AG09319 (cell line): Measurements from ENCODE around the gene SORBS2.

Experiments
- DNase-seq: peaks from one replicate; pipeline ENCODE4 v3.0.0-alpha.2; 2010; ENCODE audit warnings: low read depth; ENCODE audit errors: extremely low read depth
- TF ChIP-seq, protein P1 (sequence below): IDR thresholded peaks from 2 replicates; pipeline ENCODE4 v1.5.1; 2011; ENCODE audit warnings: low read depth, mild to moderate bottlenecking, inconsistent platforms, low read length, moderate library complexity

The SORBS2 gene

DNA sequence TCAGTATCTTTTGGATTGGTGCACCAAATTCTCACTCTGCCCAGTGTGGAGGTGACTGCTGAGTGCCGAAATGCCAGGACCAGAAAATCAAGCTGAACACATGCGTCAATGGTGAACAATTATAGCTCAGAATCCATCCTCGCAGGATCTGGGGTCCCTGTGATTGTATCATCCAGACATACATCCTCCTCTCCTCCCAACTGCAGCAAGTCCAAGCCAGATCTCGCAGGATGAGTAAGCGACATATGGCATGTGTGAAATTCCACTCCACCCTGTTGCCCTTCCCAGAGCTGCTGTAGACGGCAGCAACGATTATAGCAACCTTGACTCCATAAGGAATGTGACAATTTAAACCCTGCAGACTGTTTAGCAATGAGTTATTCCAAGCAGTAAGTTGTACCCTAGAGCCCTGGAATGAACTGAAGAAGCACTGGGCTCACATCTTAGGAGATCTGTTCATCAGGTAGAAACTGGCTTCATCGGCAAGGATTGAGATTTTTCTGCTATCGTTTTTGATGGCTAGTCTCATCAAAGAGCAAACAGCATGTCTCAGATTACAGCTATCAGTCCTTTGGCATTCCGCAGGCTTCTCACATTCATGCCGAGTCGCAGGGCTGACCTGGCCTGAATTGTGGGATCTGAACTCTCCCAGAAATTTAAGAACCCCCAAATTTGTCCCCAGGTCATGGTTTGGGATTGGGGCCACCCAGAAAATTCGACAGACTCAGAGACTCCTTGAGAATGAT, 35.5 kb upstream of the SORBS2 start:
- peak; percentile 16 for DNase-seq

DNA sequence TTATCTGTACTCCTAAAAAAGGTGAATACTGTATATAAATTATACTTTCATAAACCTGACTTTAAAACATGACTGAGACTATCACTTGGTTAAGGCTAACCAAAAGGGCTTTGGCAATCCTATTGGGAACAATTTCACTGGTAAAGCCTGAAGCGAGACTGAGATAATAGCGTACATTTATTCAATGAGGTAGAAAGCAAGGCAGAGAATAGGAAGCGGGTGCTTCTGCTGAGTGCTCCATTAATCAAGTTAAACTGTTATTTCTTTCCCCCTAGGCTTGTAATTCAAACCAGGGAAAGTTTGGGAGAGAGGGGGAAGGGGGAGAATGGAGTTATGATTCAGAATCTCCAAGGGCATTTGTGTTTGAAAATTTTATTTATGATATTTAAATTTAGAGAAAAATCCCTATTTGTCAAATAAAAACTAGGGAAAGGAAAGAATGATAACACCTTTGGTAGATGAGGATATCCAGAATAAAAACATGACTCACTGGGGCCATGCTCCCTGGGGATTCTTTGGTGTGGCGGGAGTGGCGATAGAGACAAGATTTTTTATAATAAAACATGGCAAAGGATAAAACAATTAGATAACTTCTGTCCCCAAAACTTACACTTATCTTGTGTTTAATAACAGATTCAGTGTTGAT, 34.6 kb upstream of the SORBS2 start:
- TF ChIP-seq, protein P1, sequence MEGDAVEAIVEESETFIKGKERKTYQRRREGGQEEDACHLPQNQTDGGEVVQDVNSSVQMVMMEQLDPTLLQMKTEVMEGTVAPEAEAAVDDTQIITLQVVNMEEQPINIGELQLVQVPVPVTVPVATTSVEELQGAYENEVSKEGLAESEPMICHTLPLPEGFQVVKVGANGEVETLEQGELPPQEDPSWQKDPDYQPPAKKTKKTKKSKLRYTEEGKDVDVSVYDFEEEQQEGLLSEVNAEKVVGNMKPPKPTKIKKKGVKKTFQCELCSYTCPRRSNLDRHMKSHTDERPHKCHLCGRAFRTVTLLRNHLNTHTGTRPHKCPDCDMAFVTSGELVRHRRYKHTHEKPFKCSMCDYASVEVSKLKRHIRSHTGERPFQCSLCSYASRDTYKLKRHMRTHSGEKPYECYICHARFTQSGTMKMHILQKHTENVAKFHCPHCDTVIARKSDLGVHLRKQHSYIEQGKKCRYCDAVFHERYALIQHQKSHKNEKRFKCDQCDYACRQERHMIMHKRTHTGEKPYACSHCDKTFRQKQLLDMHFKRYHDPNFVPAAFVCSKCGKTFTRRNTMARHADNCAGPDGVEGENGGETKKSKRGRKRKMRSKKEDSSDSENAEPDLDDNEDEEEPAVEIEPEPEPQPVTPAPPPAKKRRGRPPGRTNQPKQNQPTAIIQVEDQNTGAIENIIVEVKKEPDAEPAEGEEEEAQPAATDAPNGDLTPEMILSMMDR = no peak
- DNase-seq = no peak

More for the DNA sequence above, 35.5 kb upstream of the SORBS2 start:
- TF ChIP-seq, protein P1 = no peak

DNA sequence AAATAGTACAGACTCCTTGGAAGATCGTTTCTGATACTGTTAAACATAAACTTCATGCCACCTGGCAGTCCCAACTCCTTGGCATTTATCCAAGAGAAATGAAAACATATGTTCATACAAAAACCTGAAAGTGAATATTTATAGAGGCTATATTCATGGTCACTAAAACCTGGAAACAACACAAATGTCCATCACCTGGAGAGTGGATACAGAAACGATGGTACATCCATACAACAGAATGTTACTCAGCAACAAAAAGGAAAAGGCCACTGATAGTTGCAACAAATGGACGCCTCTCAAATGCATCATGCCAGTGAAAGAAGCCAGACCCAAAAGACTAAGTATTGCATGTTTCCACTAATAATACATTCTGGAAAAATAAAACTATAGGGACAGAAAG, 34.0 kb upstream of the SORBS2 start:
- TF ChIP-seq, protein P1 = no peak
- no peak for DNase-seq

DNA sequence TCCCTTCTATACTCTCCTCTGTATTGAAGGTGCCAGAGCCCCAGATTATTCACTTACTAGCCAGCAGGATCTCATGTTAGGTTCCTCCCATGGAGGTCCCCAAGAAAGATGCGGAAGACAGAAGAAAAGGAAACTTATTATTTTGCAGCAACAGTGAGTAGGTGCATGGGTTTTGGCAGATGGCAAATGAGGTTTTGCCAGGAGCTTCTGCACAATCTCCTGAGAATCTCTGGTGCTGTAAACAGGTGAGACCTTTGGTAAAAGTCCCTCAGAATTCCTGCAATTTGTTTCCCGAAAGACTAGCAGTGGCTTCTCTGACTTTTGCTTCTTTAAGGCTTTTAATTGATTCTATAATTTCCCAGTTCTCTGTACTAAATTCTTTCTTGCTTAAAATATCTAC, 29.5 kb upstream of the SORBS2 start:
- no peak for DNase-seq
- TF ChIP-seq, protein P1 = no peak

DNA sequence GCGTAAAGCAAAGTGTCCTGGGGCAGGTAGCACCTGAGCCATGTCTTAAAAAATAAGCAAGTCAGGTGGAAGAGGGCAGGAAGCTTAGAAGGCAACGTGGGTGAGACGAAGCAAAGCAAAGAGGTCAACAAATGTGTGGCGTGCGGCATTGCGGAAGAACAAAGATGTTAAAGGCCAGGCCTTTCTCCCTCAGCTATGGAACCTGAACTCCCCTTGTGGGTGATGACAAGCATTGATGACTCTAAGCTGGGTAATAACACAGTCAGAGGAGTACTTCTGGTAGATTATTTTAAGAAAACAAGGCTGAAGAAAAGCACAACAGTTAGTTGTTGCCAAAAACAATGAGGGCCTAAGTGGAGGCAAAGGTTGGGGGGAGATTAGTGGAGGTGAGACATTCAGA, 29.0 kb upstream of the SORBS2 start:
- TF ChIP-seq, protein P1 = no peak
- no peak for DNase-seq

DNA sequence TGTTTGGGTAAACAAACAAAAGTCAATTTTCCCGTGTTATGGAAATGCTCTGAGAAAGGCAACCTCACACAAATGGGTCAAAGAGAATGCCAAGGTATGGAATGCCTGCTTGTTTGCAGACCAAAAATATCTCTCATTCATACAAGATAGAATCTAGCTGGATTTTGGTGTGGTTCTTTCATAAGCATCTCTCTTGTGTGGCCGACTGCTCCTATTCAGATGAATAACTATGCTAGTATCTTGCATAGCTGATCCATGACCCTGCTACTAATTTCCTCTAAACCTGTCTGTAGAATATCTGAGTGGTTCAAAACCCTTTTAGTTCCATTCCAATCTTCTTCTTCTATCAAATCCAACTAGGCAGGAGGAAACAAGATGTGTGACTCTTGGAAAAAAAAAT, 28.2 kb upstream of the SORBS2 start:
- no peak for DNase-seq
- TF ChIP-seq, protein P1 = no peak

DNA sequence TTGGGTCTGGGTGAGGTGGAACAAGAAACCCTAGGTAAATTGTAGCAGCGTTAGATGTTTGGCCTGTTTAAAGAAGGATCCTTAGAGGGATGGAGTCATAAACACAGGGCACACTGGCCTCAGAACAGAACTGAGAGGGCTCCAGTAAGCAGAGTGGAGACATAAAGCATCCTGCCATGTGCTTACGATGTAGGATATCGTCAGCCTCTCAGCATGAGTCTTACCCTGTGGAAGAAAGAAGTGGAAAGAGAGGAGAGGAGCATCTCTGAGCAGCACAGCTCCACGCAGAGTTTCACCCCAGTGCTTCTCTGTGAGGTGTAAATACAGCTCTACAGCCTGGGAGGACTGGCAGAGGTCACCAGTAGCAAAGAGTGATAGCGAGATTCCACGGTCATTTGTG, 27.8 kb upstream of the SORBS2 start:
- TF ChIP-seq, protein P1 = no peak
- DNase-seq = no peak
